Right hindlimb (tissue), 1 donor: ENCODE results near the gene PARD3B.
"Not testable (repeated sequence)": the region's sequence is repeated elsewhere in the genome, so short reads cannot be mapped to it uniquely, and the experiment has no call there.

Experiments used
- DNase-seq: peaks from one replicate; pipeline ENCODE4 v3.0.0-alpha.2; 2018

PARD3B gene

DNA sequence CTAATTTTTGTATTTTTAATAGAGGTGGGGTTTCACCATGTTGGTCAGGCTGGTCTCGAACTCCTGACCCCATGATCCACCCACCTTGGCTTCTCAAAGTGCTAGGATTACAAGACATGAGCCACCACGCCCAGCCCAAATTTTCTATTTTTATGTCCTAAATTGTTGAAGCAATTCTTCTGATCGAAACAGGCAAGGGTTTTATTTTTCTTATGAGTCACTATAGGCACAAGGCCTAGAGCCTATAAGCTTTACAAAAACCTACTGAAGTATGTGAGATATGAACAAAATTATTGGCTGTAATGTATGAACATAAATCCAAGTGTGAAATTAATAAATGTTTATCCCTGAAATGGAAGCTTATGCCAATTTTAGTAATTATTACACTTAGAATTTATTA lies 672.8 kb downstream of the PARD3B start:
- DNase-seq: no peak

DNA sequence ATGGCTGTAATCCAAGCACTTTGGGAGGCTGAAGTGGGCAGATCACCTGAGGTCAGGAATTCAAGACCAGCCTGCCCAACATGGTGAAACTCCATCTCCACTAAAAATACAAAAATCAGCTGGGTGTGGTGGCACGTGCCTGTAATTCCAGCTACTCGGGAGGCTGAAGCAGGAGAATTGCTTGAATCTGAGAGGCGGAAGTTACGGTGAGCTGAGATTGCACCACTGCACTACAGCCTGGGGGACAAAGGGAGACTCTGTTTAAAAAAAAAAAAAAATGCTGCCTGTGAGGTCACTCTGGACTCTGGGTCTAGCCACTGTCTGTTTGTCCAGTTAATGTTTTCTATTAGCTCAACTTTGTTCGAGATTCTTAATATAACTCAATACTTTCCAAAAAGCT lies 673.5 kb downstream of the PARD3B start:
- DNase-seq: not testable (repeated sequence)

DNA sequence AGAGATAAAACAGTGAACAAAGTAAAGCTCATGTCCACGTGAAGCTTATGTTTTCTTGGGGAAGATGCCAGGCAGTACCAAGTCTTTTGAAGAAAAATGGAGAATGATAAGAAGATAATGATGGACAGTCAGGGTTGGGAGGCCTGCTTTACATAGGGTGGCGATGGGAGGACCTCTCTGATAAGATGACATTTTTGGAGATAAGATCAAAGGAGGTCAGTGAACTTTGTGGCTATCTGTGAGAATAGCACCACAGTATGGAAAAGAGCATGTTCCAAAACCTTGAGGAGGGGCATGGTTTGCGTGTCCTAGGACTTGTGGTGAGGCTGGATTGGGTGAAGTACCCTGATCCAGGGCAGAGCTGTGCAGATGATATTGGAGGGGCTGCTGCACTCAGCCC lies 675.3 kb downstream of the PARD3B start:
- DNase-seq: no peak

DNA sequence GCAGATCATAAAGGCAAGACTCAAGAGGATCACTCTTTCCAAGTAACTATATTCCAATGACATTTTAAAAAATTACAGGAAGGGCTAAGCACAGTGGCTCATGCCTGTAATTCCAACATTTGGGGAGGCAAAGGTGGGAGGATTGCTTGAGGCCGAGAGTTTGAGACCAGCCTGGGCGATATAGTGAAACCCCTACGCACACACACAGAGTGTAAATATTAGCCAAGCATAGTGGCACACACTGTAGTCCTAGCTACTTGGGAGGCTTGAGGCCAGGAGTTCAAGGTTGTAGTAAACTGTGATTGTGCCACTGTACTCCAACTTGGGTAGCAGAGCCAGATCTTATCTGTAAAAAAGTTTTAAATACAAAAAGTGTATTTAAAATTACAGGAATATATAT lies 686.8 kb downstream of the PARD3B start:
- no peak for DNase-seq

DNA sequence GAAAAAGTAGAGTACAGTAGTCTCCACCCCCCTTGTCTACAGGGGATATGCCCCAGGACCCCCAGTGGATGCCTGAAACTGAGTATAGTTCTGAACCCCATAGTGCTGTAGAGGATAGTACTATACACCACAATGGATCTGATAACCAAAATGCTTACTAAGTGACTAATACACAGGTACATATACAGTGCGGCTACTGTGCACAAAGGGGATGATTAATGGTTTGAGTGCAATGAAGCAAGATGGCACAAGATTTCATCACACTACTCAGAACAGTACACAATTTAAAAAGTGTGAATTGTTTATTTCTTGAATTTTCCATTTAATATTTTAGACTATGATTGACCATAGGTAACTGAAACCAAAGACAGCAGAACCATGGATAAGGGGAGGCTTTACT lies 690.2 kb downstream of the PARD3B start:
- DNase-seq: no peak

DNA sequence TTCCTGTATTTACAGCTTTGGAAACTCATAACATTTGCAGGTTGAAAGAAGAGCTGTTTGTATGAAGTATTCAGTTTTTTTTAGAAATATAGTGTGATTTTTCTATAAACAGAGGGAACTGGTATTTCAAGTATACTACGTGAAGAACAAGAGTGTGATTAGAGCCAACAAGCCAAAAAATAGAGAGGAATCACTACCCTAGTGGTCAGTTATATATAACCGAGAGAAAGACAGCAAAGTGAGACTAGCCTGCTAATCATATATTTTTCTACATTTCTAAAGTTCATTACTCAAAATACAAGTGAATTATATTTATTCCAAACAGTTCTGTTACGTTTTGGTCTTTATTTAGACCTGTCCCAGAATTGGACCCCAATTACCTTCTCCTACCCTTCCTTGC lies 692.2 kb downstream of the PARD3B start:
- DNase-seq: no peak

DNA sequence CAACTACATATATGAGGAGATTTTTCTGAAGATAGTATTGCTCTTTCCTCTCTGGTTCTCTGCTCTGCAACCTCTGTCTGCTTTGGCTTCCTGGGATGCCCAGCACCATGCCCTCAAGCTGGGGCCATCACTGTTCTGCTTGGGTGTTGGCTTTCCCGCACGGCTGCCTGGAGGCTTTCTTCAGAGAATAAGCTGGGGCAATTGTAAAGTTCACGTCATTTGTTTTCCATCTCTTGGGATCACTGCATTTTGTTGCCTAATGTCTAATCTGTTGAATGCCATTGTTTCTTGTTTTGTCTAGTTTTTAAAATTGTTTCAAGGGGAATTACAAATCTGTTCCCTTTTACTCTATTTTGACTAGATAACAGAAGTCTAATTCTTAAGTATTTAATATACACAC lies 699.7 kb downstream of the PARD3B start:
- no peak for DNase-seq

DNA sequence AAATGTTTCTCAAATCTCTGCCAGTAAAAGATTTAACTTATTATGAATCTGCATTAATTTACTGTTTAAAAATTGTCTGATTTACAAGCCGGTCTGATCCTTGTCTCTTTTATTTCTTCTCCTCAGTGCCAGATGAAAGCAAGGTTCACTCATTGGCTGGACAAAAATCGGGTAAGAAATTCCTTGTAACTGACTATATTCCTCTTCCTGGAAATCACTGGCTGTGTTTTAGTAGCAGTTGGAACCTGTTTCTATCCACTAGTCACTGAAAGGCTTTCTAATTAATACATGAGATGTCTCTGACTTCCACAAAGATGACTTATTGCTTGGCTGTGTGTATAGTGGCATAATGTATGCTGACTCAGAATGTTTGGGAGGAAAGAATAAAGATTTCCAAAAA lies 700.4 kb downstream of the PARD3B start:
- DNase-seq: no peak

DNA sequence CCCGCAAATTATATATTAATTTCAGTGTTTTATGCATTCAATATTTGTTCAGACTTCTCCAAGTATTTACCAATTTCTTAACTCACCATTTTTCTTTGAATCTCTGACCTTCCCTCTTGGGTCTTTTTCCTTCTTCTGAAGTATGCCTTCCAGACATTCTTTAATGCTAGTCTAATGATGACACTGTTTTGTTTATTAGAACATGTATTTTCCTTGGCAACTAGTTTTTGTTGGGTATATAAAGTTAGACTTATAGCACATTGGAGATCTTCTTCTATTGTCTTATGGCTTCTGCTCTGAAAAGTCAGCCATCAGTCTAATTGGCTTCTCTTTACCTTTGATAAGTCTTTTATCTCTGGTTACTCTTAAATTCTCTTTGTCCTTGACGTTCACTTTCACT lies 713.8 kb downstream of the PARD3B start:
- DNase-seq: no peak

DNA sequence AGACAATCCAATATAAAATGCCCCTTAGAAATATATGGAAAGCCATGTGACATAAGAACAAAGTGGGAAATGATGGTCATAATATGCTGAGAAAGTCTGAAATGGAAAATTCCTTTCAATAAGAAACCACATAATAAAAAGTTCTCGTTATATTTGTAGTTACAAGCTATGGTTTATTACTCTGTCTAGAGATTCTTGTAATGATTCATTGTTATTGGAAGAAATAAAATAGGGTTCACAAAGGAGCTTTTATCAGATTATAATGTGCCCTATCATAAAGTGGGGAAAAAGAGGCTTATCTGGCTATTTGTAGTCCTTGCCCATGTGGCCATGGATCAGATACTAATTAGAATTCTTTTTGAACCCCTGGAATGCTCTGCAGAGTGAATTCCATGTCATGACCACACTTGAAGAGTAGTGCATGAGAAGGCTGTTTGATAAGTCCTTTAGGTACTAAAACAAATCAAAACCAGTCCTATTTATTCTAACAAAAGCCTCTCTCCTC lies 716.3 kb downstream of the PARD3B start:
- DNase-seq: no peak

DNA sequence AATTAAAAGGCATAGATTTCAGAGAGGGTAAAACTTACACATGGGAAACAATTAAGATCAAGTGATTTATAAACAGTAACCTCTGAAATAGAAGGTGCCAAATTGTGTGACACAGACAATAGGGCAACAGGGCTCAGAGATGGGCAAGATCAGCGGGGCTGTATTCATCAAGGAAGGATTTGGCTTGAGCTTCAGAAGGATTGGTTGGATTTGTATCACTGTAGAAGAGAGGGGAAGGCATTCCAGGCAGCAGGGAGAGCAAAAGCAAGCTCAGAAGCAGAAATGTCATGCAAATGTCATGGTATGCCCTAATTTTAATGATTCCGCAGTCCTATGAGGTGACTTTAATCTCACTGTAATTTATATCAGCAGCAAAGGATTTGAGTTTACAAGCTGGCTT lies 722.0 kb downstream of the PARD3B start:
- DNase-seq: no peak

DNA sequence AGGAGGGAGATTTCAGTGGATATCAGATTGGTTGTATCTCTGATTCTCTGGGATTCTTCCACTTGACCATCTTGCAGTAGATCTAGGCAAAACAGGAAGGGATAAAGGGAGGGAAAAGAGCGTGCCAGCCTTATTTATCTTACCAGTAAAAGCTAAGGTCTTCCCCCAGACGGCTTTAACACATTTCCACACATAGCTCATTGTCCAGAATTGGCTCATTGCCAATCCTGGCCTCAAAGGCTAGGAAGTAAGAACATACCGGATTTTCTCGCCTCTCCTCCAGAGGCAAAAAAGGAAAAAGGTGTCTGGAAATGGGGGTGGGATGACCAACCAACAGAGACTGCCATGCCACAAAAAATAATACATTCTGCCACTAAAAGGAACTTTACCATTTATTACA lies 725.4 kb downstream of the PARD3B start:
- no peak for DNase-seq

DNA sequence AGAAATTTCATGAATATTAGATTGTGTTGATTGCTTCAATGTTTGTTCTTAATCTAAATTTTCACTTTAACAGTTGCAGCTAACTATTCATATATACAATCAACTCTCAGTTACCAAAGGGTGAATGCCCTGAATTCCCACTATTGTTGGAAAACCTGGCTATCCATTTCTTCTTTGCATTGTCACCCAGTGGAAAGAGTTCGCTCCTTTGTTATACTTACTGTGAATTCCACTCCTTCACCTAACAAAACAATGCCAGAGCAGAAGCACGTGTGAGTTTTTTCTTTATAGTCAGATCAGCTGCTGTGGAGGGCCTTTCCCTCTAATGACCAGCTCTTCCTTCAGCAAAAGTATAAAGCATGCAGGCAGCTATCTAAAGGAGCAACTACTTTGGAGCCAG lies 727.9 kb downstream of the PARD3B start:
- DNase-seq: no peak

DNA sequence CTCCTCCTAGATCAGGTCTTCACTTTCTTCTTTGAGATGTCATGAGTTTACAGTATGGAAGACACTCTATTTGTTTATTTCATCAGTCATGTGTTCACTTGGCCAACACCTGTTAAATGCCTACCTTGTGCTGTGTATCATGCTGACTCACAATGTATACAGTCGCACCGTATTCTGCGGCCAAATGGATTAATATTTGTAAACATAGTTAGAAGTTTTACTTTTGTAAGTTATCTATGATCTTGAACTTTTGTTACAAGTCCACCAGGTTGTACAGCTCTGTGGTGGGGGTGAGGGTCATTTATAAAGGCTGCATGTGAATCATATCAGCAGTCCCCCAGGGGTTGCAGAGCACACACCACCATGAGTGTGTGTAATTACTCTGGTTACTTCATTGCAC lies 728.4 kb downstream of the PARD3B start:
- DNase-seq: no peak

DNA sequence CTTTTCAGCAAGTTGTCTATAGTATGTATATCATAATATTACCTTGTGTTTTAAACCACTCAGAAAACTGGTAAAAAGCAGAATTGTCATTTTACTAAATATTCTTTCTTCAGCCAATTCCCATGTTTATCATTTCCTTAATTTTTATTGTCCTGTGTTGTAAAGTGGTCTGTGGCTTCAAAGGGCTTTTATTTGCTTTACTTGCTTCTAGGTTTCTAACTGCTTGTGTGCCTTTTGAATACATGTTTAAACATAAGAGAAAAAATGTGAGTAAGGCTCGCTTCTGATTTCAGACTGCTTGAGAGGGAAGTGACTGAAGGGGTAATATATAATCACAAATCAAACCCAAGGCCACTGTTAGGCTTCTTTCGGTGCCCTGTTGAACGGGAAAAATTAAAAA lies 729.5 kb downstream of the PARD3B start:
- no peak for DNase-seq

DNA sequence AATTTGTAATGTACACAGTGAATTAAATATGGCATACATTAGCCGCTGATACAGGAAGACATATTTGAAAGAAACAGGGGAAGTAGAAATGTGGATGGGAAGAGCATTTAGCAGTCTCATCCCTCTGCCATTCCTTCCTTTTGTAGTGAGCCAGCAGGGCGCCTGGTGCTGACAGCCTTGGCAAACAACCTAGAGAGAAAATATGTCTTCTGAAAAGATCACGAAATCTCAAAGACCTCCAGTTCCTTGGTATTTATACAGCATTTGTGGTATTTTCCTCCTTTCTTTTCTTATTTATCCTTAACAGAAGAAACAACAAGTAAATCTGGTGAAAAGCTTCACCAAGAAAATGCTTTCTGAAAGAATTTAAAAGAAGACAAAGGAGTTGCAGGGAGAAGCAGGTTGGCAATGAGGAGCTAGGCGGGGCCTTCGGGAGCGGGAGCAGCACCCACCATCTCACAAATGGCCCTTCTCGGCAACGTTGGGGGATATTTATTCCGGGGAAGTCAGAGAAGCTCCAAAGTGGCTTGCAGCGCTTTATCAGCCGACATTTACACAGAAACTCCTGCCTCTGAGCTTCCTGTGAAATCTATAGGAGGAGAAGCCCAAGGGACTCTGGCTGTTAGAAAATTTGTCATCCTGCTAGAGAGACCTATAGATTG lies 731.0 kb downstream of the PARD3B start:
- DNase-seq: no peak

DNA sequence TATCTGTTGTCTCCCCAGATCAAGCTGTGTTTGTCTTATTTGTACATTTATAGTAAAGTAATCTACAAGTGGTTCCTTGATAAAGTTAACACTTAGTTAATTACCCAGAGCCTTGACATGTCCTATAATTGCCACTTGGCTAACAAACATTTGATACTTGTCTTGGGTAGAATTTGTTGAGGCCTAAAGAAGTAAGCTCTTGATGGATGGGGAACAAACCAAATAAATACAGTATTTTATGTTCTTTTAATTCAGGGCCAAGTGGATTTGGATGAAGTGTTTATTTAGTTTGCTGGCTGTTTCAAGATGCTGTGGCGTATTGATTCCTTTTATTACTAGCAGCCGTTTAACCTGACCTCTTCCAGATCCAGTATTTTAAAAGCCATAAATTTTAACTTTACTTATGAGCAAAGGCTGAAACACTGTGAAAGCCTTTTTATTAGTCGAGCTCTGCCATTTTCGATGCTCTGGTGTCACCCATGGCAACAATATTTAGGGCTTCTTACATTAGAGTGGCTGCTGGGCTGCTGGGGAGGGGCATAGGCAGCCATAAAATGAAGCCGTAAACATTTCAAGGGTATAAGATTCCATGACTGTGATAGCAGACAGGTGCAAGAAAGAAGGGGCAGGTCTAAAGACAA lies 735.4 kb downstream of the PARD3B start:
- no peak for DNase-seq

DNA sequence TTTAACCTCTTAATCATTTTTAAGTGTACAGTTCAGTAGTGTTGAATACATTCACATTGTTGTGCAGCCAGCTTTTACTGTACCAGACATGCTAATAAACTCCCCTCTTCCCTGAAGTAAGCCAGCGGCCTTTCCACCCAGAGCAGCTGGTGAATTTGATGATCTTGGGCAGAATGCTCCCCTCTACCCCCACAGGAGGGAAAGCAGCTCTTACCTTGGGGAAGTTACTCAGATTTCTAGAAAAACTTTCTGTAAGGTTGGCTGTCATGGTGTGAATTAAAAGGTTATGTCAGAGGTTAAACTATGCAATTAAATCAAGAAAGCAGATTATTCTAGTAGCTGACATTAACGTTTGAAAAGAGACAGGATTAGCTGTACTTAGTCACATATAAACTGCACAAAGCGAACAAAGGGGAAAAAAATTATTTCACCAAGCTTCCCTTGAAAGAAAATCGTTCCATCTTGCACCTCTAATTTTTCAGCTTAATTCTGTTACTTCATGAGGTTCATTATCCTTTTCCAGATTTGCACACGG lies 738.5 kb downstream of the PARD3B start:
- no peak for DNase-seq

DNA sequence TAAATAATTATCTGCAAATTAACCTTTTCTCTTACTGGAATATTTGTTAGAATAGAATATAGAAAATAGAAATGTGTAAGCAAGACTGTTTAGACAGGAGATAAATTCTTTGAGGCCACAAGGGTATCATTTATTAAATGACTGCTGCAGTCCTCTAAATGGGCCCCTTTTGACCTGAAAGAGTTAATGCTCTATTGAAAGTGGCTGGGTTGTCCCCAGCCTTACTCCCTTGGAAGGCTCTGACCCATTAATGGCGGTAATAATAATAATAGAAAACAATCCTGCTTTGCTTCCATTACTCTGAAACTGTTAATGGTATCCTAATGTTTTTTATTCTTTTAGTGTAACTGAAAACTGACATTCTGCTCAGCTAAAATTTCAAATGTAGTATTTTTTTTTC lies 739.1 kb downstream of the PARD3B start:
- no peak for DNase-seq

DNA sequence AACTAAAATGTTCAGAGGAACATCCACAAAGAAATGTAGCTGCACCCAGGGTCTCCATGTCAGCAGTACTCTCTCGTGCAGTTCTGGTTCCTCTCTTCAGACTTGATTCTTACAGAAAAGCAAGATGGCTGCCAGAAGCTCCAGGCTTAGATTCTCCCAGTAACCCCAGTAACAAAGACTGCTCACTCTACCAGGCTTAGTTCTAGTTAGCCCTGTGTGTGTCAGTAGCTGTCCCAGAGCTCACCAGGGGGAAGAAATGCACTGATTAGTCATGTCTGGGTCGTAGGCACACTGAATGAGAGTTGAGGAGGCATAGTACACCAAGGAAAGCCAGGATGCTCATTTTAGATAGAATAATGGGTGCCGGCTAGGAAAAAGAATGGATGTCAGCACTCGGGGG lies 742.0 kb downstream of the PARD3B start:
- no peak for DNase-seq

DNA sequence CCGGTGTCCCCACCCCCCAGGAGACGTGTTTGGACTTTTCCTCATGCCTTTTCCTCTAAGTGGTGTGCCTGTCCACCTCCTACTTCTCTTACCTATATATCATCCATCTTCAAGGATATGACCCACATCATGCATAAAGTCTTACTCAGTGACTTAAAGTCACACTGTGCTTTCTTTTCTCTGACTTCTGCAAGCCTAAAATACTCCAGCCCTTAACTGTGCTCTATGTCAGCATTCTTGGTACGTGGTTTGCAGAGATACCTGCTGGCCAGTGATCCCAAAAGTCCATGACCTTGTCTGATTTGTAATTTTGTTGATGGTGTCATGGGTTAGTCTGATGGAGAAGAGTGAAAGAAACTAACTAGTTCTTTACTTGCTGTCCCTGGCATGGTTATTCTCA lies 743.4 kb downstream of the PARD3B start:
- DNase-seq: no peak

DNA sequence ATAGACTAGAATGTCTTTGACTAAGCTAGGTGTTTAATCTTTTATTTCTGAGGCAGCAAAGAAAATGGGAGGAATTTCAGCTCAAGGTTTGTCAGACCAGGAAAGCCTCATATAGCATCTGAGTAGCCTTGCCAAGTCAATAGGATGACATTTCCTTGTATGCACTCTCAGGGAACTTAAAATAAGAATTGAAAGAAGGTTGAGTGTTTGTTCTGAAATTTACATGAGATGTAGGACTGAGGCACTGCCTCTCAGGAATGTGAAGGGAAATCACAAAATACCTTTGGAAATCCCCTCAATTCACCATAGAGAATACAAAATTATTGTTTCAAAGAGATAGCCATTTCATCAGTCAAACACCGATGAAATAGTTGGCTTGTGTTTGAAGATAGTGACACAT lies 745.0 kb downstream of the PARD3B start:
- no peak for DNase-seq

DNA sequence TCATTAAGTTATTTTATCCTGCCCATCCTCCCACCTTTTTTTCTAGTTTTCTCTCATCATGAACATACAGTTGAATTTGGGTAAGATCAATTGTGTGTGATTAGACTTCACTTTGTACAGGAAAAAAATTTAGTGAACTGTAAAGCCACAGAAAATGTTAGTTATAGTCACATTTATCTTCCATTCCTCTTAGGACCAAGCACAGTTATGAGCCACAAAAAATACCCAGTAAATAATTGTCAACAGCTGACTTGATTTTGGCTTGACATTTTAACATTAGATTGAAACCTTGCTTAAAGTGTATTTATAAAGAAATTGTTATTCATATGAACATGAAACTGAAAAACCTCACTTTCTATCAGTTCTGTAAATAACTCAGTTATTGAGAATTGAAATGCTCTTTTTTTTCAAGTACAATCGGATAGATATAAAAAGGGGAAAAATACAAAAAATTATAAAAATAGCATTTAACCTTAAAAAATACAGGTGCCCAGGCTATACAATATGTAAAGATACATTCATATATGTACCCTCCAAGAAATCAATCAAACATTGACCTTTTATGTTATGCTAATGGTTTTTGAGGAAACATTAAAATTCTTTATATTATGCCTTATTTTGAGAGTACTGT lies 747.5 kb downstream of the PARD3B start:
- DNase-seq: no peak

DNA sequence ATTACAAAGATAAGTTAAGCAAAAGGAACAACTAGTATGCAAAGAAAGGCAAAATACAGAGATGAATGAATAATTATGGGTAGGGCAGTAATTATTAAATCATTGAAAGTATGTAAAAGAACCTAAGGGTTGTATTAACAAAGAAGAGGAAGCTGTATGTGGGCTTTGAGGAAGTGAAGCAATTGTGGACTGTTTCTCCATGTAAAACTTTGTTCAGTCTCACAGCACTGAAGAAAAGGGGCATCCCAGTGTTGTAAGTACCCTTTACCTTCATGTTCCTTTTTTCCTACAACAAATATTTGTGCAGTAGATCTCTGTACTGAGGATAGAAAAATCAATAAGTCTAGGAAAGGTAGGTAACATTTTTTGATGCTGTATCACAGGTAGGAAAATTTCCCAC lies 748.3 kb downstream of the PARD3B start:
- no peak for DNase-seq
